SK-N-SH (cell line): ENCODE results near the gene DUSP3.

Source experiments
- CTCF ChIP-seq: fragments of 200-600 bp; sonication (generic); IDR thresholded peaks from 2 replicates; pipeline ENCODE4 v1.6.1; 2017; ENCODE audit warnings: antibody characterized with exemption, mild to moderate bottlenecking, moderate library complexity
- EP300 ChIP-seq, 2 experiments: IDR thresholded peaks; 2 replicates each; pipeline versions ENCODE4 v1.4.0 to v1.6.1; 2012; ENCODE audit warnings: borderline replicate concordance in 1 of 2, low read depth in 1 of 2, low read length in 1 of 2
- EZH2phosphoT487 ChIP-seq: fragments of 200-600 bp; sonication (generic); IDR thresholded peaks from 2 replicates; pipeline ENCODE4 v1.6.1; 2017; ENCODE audit warnings: low read depth, mixed run types, mild to moderate bottlenecking, antibody characterized with exemption, moderate library complexity, borderline replicate concordance
- POLR2AphosphoS5 ChIP-seq: IDR thresholded peaks from 2 replicates; pipeline ENCODE4 v1.6.1; 2012; ENCODE audit warnings: low read depth, low read length
- USF2 ChIP-seq: fragments of 150-350 bp; IDR thresholded peaks from 2 replicates; pipeline ENCODE4 v1.6.1; 2017; ENCODE audit warnings: antibody characterized with exemption, low read length, low read depth, borderline replicate concordance
- YY1 ChIP-seq: IDR thresholded peaks from 2 replicates; pipeline ENCODE4 v1.4.0; 2012; ENCODE audit warnings: low read depth, mild to moderate bottlenecking

- no peak for TF ChIP-seq CTCF
- TF ChIP-seq USF2: no peak
- TF ChIP-seq EP300 (IDR thresholded peaks at IDR 0.05; ENCODE audit: borderline replicate concordance in 1 of 2, low read depth in 1 of 2, low read length in 1 of 2): no peak
- no peak for TF ChIP-seq POLR2AphosphoS5
- no peak for TF ChIP-seq YY1
- no peak for TF ChIP-seq EZH2phosphoT487
These were observed 20.7 kb downstream of the DUSP3 start for GRCh38 chr17:43758086-43758485.
